ENCODE measurements around the gene ZCWPW1.

DNA sequence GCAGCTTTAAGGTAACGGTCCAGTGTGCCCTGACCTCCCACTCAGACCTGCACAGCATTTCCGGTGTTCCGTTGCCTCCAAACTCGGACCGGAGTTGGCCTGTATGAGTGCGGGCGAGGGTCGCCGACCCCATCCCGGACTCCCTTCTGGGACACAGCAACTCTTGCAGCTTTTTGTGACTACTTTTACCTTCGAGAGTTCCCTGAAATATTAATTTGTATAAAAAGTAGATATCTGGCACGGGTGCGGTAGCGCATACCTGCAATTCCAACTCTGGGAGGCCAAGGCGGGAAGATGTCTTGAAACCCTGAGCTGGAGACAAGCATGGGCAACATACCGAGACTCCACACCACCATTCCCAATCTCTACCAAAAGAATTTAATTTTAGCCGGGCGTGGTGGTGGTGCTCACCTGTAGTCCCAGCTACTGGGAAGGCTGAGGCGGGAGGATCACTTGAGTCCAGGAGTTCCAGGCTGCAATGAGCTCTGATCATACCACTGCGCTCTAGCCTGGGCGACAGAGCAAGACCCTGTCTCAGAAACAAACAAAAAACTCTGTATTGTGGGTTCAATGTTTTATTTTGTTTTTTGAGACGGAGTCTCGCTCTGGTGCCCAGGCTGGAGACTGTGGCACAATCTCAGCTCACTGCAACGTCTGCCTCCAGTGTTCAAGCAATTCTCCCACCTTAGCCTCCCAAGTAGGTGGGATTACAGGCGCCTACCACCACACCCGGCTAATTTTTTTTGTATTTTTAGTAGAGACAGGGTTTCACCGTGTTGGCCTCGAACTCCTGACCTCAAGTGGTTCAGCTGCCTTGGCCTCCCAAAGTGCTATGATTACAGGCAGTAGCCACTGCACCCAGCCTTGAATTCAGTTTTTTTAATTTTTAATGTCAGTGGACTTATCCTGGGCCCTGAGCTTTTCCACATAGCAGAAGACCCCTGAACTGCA lies 8.9 kb upstream of the ZCWPW1 start:
- TF ChIP-seq WRNIP1 (IDR thresholded peaks at IDR 0.05; ENCODE audit: borderline replicate concordance, low read depth, low read length) (no peak), POLR2A (IDR thresholded peaks at IDR 0.05; ENCODE audit: low read depth, low read length) (no peak), EGR1 (IDR thresholded peaks at IDR 0.05; ENCODE audit: borderline replicate concordance in 1 of 2, low read depth in 2 of 2, low read length in 2 of 2) (no peak), EP300 (IDR thresholded peaks at IDR 0.05; ENCODE audit: borderline replicate concordance in 1 of 2, control insufficient read depth in 1 of 2, low read depth in 2 of 2, low read length in 2 of 2) (no peak), TARDBP (IDR thresholded peaks at IDR 0.05; ENCODE audit: borderline replicate concordance) (no peak), CREM (IDR thresholded peaks at IDR 0.05; ENCODE audit: low read depth) (no peak)
- TF ChIP-seq, protein P1, sequence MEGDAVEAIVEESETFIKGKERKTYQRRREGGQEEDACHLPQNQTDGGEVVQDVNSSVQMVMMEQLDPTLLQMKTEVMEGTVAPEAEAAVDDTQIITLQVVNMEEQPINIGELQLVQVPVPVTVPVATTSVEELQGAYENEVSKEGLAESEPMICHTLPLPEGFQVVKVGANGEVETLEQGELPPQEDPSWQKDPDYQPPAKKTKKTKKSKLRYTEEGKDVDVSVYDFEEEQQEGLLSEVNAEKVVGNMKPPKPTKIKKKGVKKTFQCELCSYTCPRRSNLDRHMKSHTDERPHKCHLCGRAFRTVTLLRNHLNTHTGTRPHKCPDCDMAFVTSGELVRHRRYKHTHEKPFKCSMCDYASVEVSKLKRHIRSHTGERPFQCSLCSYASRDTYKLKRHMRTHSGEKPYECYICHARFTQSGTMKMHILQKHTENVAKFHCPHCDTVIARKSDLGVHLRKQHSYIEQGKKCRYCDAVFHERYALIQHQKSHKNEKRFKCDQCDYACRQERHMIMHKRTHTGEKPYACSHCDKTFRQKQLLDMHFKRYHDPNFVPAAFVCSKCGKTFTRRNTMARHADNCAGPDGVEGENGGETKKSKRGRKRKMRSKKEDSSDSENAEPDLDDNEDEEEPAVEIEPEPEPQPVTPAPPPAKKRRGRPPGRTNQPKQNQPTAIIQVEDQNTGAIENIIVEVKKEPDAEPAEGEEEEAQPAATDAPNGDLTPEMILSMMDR (IDR thresholded peaks at IDR 0.05 in 2 of 3, conservative IDR thresholded peaks at IDR 0.05 in 1 of 3; ENCODE audit: control insufficient read depth in 2 of 3, extremely low read depth in 1 of 3, insufficient read depth in 1 of 3, low read depth in 3 of 3, low read length in 3 of 3) = no peak
